ENCODE measurements around the gene CUL9. TPM values are rescaled to one million over a fixed set of nuclear protein-coding genes. Genes with fewer than 3 reads are reported as not detected.

The CUL9 gene
- total and polyA plus RNA-seq, 4 donors: 6.5 to 21.8 (median 7.5) TPM

DNA sequence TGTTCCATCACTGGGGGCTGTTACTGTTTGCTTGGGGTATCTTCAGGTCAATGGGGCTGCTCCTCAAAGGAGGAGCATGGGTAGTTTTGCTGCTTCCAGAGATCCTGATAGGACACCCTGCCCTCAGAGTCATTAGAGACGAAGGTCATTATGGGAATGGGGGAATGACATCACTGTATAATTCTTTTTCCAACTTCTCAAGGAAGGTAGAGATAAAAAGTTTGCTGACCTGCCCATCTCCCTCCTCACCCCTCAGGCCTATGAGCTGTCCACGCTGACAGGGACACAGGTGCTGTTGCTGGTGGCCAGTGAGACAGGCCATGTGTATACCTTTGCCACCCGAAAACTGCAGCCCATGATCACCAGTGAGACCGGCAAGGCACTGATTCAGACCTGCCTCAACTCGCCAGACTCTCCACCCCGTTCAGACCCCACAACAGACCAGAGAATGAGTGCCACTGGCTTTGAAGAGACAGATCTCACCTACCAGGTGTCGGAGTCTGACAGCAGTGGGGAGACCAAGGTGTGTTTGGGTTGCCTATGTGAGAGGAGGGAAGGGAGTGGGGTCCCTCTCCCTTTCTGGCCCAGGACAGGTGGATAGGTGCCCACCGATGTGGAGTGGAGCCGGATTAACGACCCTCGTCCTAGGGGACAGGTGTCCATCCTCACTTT lies 8.3 kb upstream of the CUL9 start:
- no peaks in the 10 kb centered on the region for H3K27me3 ChIP-seq (ENCODE audit: control insufficient read depth in 4 of 4, insufficient read depth in 4 of 4, low read length in 3 of 4)
- peak overlapping the region; percentile 90 to 91 for H3K27ac ChIP-seq (ENCODE audit: low read depth in 1 of 2, low read length in 2 of 2)
- H3K9me3 ChIP-seq (ENCODE audit: control insufficient read depth in 4 of 4, low read length in 3 of 4): no peaks in the 10 kb centered on the region
- H3K4me3 ChIP-seq (ENCODE audit: low read depth in 1 of 3, low read length in 3 of 3): peak overlapping the region; percentile 52 to 96 (median 92)
- DNase-seq (ENCODE audit: low spot score): no peak
- TF ChIP-seq YY1 (IDR thresholded peaks at IDR 0.05): no peak
- no peak for TF ChIP-seq CTCF (IDR thresholded peaks at IDR 0.05; ENCODE audit: low read depth, low read length, missing input control)
- peak in 1 of 2 donors; percentile 29 for TF ChIP-seq HNF4A (conservative IDR thresholded peaks at IDR 0.05)
- no peak for TF ChIP-seq ZBTB33 (IDR thresholded peaks at IDR 0.05)
- TF ChIP-seq REST (IDR thresholded peaks at IDR 0.05): no peak
- H3K9ac ChIP-seq (ENCODE audit: low read depth in 1 of 2, low read length in 2 of 2): peak overlapping the region in 1 of 2 donors; percentile 14
- peaks cover 5 to 33% (median 20%) of the 10 kb centered on the region in 4 donors for H3K4me1 ChIP-seq (ENCODE audit: control insufficient read depth in 4 of 4, insufficient read depth in 4 of 4, low read length in 3 of 4)
- peaks cover 9 to 30% (median 26%) of the 10 kb centered on the region in 4 donors for H3K36me3 ChIP-seq (ENCODE audit: control insufficient read depth in 4 of 4, insufficient read depth in 3 of 4, low read depth in 1 of 4, low read length in 3 of 4)
- WGBS: 56% methylated on average over 11 of the region's 11 CpGs

GRCh38 chr6:43174263-43175112 lies 7.5 kb upstream of the CUL9 start:
- peak overlapping the region; percentile 90 to 91 for H3K27ac ChIP-seq (ENCODE audit: low read depth in 1 of 2, low read length in 2 of 2)
- H3K4me3 ChIP-seq (ENCODE audit: low read depth in 1 of 3, low read length in 3 of 3): peak overlapping the region; percentile 35 to 49 (median 46)
- DNase-seq (ENCODE audit: low spot score): peak; percentile 93
- H3K27me3 ChIP-seq (ENCODE audit: control insufficient read depth in 4 of 4, insufficient read depth in 4 of 4, low read length in 3 of 4): no peaks in the 10 kb centered on the region
- no peaks in the 10 kb centered on the region for H3K9me3 ChIP-seq (ENCODE audit: control insufficient read depth in 4 of 4, low read length in 3 of 4)
- H3K9ac ChIP-seq (ENCODE audit: low read depth in 1 of 2, low read length in 2 of 2): no peak overlapping the region
- peaks cover 5 to 33% (median 20%) of the 10 kb centered on the region in 4 donors for H3K4me1 ChIP-seq (ENCODE audit: control insufficient read depth in 4 of 4, insufficient read depth in 4 of 4, low read length in 3 of 4)
- H3K36me3 ChIP-seq (ENCODE audit: control insufficient read depth in 4 of 4, insufficient read depth in 3 of 4, low read depth in 1 of 4, low read length in 3 of 4): peaks cover 15 to 33% (median 33%) of the 10 kb centered on the region in 4 donors
- 7% methylated on average over 32 of the region's 32 CpGs for WGBS
- peak; percentile 44 to 80 for TF ChIP-seq GABPA (IDR thresholded peaks at IDR 0.05 in 1 of 2, conservative IDR thresholded peaks at IDR 0.05 in 1 of 2)
- peak; percentile 27 for TF ChIP-seq TAF1 (conservative IDR thresholded peaks at IDR 0.05)
- TF ChIP-seq EGR1 (IDR thresholded peaks at IDR 0.05; ENCODE audit: low read depth in 2 of 2): peak; percentile 51 to 59
- peak; percentile 93 for TF ChIP-seq SP1 (IDR thresholded peaks at IDR 0.05)
- peak; percentile 88 for TF ChIP-seq REST (IDR thresholded peaks at IDR 0.05)
- TF ChIP-seq RXRA (IDR thresholded peaks at IDR 0.05): peak in 1 of 2 donors; percentile 54
- peak; percentile 27 to 33 for TF ChIP-seq HNF4A (conservative IDR thresholded peaks at IDR 0.05)
- TF ChIP-seq HNF4G (IDR thresholded peaks at IDR 0.05): no peak
- no peak for TF ChIP-seq CTCF (IDR thresholded peaks at IDR 0.05; ENCODE audit: low read depth, low read length, missing input control)
- no peak for TF ChIP-seq ZBTB33 (IDR thresholded peaks at IDR 0.05)
